ENCODE data around the gene PLA2R1.

PLA2R1 gene

DNA sequence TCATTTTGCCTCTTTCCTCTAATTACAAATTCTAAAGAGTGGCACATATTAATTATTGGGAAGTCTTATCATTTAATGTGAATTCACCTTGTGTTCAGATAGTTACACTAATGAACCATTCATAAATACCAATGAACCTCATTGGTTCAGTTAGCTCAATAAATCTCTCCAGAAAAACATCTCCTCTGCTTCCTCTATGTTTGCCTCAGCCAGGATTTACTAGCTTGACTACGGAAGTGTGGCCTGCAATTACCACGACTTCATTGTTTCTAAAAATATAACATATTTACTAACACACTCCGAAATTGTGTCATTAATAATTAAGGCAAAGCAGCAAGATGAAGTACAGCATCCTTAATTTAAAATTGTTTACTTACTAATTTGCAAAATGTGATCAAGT is 103.3 kb downstream of the PLA2R1 start:
- no peak overlapping the region for H3K27ac ChIP-seq (ENCODE audit: low read depth, low read length)
- no peaks in the 10 kb centered on the region for H3K36me3 ChIP-seq (ENCODE audit: control insufficient read depth, insufficient read depth, low read length)
- no peaks in the 10 kb centered on the region for H3K9me3 ChIP-seq (ENCODE audit: control insufficient read depth, insufficient read depth, low read length)
- H3K4me3 ChIP-seq (ENCODE audit: low read depth, low read length) = no peak overlapping the region
- peaks cover 11% of the 10 kb centered on the region for H3K4me1 ChIP-seq (ENCODE audit: control insufficient read depth, insufficient read depth, low read length)
- no peak overlapping the region for H3K9ac ChIP-seq (ENCODE audit: low read depth, low read length)
- no peaks in the 10 kb centered on the region for H3K27me3 ChIP-seq (ENCODE audit: control insufficient read depth, insufficient read depth, low read length)

DNA sequence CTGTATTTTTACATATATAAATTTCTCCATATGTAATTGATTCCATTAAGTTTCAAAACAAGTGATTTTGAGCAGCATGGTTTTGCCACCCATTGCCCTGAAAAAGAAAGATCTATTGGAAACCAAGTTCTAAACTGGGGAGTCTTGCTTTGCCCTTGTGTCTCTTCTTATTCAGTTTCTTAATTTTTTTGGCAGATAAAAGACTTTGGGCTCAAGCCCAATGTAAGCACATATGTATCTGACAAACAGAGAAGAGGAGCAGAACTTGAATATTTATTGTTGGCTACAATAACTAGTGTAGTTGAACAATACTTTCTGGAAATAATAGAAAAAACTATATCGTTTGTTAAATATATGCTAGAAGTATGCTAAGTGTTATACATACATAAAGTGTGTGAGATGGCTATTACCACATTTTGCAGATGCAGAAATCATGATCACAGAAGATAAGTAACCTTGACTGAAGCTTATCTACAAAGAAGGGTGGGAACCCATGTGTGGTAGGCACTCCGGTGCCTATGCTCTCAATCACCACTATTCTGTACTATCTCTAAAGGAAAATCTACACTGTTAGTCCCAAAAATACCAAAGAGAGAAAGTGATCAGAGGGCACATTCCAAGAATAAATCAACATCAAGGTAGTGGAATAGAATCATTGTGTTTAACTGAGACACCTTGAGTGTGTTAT is 109.1 kb downstream of the PLA2R1 start:
- Histone ChIP-seq H3K36me3 (ENCODE audit: control insufficient read depth, insufficient read depth, low read length) (no peaks in the 10 kb centered on the region), H3K4me1 (ENCODE audit: control insufficient read depth, insufficient read depth, low read length) (no peaks in the 10 kb centered on the region), H3K27me3 (ENCODE audit: control insufficient read depth, insufficient read depth, low read length) (no peaks in the 10 kb centered on the region), H3K4me3 (ENCODE audit: low read depth, low read length) (no peak overlapping the region), H3K9ac (ENCODE audit: low read depth, low read length) (no peak overlapping the region), H3K27ac (ENCODE audit: low read depth, low read length) (no peak overlapping the region), H3K9me3 (ENCODE audit: control insufficient read depth, insufficient read depth, low read length) (no peaks in the 10 kb centered on the region)

DNA sequence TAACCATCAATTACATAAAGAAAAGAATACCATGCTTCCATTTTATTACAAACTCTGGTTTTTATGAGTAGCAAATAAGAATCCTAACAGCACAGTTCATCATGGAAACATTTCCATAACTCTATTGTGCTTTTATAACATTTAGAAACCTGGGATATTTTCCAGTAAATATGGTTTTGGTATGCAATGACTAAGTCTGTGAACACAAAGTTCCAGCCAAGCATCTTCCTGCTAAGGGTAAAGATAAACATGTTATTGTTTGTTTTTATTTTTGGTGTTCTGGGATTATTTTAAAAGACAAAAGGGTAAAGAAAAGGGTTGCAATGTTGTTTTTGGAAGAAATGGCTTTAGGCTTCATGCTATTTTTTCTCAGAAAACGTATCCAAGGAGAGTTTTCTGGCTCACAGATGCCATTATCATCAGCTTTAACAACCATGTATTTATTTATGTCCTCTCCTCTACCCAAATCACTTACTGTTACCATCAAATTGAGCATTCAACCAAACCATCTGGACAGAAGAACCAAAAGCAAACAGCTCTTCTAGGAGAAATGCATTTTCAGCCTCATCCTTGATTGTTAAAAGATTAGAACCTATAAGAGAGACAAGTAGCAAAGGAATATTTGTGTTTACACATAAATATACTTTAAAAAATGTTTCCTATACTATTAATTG is 116.0 kb downstream of the PLA2R1 start:
- peaks cover 20% of the 10 kb centered on the region for H3K4me1 ChIP-seq (ENCODE audit: control insufficient read depth, insufficient read depth, low read length)
- no peak overlapping the region for H3K9ac ChIP-seq (ENCODE audit: low read depth, low read length)
- H3K27ac ChIP-seq (ENCODE audit: low read depth, low read length) = no peak overlapping the region
- H3K27me3 ChIP-seq (ENCODE audit: control insufficient read depth, insufficient read depth, low read length) = no peaks in the 10 kb centered on the region
- H3K9me3 ChIP-seq (ENCODE audit: control insufficient read depth, insufficient read depth, low read length) = no peaks in the 10 kb centered on the region
- H3K4me3 ChIP-seq (ENCODE audit: low read depth, low read length) = no peak overlapping the region
- H3K36me3 ChIP-seq (ENCODE audit: control insufficient read depth, insufficient read depth, low read length) = no peaks in the 10 kb centered on the region

DNA sequence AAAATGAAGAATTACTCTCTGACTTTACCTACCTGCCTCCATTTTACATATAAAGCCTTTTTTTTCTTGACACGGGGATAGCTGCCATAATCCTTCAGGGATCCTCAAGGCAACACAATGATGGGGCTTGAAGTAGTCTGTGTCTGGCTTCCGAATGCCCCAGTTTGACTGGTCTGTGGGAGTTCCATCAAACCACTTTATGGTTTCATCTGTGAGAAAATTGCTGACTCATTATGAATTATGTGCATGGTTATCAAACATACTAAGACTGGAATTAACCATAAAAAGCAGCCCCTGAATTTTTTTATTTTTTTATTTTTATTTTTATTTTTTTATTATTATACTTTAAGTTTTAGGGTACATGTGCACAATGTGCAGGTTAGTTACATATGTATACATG is 117.5 kb downstream of the PLA2R1 start:
- Histone ChIP-seq H3K27me3 (ENCODE audit: control insufficient read depth, insufficient read depth, low read length) (no peaks in the 10 kb centered on the region), H3K9me3 (ENCODE audit: control insufficient read depth, insufficient read depth, low read length) (no peaks in the 10 kb centered on the region), H3K4me3 (ENCODE audit: low read depth, low read length) (no peak overlapping the region), H3K36me3 (ENCODE audit: control insufficient read depth, insufficient read depth, low read length) (no peaks in the 10 kb centered on the region), H3K4me1 (ENCODE audit: control insufficient read depth, insufficient read depth, low read length) (peaks cover 20% of the 10 kb centered on the region), H3K27ac (ENCODE audit: low read depth, low read length) (no peak overlapping the region), H3K9ac (ENCODE audit: low read depth, low read length) (no peak overlapping the region)

DNA sequence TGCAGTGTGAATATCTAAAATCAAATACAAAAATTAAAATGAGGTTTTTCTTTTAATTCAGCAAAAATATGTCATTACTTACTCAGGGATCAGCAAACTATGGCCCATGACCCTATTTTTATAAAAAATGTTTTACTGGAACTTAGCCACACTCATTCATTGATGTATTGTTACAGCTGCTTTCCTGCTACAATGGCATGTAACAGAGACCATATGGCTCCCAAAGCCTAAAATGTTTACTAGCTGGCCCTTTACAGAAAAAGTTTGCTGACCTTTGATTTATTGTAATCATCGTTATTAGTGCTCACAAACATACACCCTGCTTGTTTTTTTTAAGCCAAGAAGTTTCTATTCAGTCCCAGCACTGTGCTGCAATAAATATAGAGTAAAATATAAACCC is 120.3 kb downstream of the PLA2R1 start:
- Histone ChIP-seq H3K27ac (ENCODE audit: low read depth, low read length) (no peak overlapping the region), H3K9ac (ENCODE audit: low read depth, low read length) (no peak overlapping the region), H3K4me3 (ENCODE audit: low read depth, low read length) (no peak overlapping the region), H3K36me3 (ENCODE audit: control insufficient read depth, insufficient read depth, low read length) (no peaks in the 10 kb centered on the region), H3K4me1 (ENCODE audit: control insufficient read depth, insufficient read depth, low read length) (peaks cover 12% of the 10 kb centered on the region), H3K27me3 (ENCODE audit: control insufficient read depth, insufficient read depth, low read length) (no peaks in the 10 kb centered on the region), H3K9me3 (ENCODE audit: control insufficient read depth, insufficient read depth, low read length) (no peaks in the 10 kb centered on the region)

DNA sequence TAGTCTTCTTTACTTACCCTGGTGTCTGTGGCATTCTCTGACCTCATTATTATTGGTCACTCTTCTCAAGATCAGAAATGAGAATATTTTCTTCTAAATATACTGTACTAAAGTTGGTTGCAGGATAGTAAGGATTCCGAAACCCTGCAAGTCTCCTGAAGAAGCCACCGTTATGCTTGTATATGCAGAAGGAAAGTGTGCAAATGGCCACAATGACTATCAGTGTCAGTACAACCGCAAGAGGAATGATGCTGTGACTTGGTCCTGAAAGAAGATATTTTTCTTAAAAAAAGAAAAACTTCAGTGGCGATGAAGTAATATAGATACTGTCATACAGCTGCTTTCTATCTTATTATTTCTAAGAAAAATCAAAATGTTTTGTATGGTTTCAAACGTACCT is 120.7 kb downstream of the PLA2R1 start:
- H3K9me3 ChIP-seq (ENCODE audit: control insufficient read depth, insufficient read depth, low read length) = no peaks in the 10 kb centered on the region
- no peak overlapping the region for H3K9ac ChIP-seq (ENCODE audit: low read depth, low read length)
- H3K27ac ChIP-seq (ENCODE audit: low read depth, low read length) = no peak overlapping the region
- no peaks in the 10 kb centered on the region for H3K27me3 ChIP-seq (ENCODE audit: control insufficient read depth, insufficient read depth, low read length)
- no peak overlapping the region for H3K4me3 ChIP-seq (ENCODE audit: low read depth, low read length)
- H3K36me3 ChIP-seq (ENCODE audit: control insufficient read depth, insufficient read depth, low read length) = no peaks in the 10 kb centered on the region
- H3K4me1 ChIP-seq (ENCODE audit: control insufficient read depth, insufficient read depth, low read length) = peaks cover 8% of the 10 kb centered on the region

DNA sequence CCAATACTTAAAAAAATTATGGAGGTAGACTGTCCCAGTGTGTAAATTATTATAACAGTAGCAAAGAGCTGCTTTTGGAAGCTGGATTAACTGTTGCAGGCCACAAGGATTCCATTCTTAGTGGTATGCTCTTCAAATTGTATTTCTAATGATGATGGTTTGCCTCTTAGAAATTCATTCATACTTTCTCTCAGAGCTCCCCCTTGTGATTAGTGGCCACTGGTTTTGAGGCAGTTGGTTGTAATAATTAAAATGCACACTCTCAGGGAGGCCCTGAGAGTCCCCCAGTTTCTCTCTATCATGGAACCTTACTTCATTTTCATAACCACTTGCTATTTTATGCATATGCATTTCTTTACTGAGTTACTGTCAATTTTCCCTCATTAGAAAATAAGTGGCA is 122.5 kb downstream of the PLA2R1 start:
- no peaks in the 10 kb centered on the region for H3K36me3 ChIP-seq (ENCODE audit: control insufficient read depth, insufficient read depth, low read length)
- 0 out of 2 replicates have a peak, but pooled peaks cover 3% of the 10 kb centered on the region for H3K9me3 ChIP-seq (ENCODE audit: control insufficient read depth, insufficient read depth, low read length)
- H3K4me1 ChIP-seq (ENCODE audit: control insufficient read depth, insufficient read depth, low read length) = no peaks in the 10 kb centered on the region
- H3K9ac ChIP-seq (ENCODE audit: low read depth, low read length) = no peak overlapping the region
- H3K4me3 ChIP-seq (ENCODE audit: low read depth, low read length) = no peak overlapping the region
- no peak overlapping the region for H3K27ac ChIP-seq (ENCODE audit: low read depth, low read length)
- no peaks in the 10 kb centered on the region for H3K27me3 ChIP-seq (ENCODE audit: control insufficient read depth, insufficient read depth, low read length)

DNA sequence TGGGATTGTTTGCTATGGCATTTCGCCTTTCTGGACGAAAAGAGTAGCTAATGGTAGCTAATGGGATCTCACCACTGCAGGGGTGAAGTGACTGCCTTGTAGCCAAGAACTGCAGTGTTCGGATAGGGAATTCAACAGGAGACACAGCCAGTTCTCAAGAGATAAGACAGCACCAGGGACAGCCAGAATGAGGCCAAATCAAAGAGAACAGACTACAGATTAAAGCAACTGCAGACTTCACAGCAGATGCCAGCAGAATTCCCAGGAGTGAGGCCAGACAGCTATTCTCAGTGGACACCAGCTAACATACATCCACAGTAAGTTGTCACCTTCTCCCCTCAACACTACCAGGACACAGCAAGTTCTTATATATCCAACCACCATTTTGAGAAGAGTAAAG is 124.0 kb downstream of the PLA2R1 start:
- H3K4me1 ChIP-seq (ENCODE audit: control insufficient read depth, insufficient read depth, low read length) = no peaks in the 10 kb centered on the region
- H3K27me3 ChIP-seq (ENCODE audit: control insufficient read depth, insufficient read depth, low read length) = no peaks in the 10 kb centered on the region
- H3K36me3 ChIP-seq (ENCODE audit: control insufficient read depth, insufficient read depth, low read length) = no peaks in the 10 kb centered on the region
- H3K9me3 ChIP-seq (ENCODE audit: control insufficient read depth, insufficient read depth, low read length) = 0 out of 2 replicates have a peak, but pooled peaks cover 3% of the 10 kb centered on the region
- no peak overlapping the region for H3K27ac ChIP-seq (ENCODE audit: low read depth, low read length)
- H3K9ac ChIP-seq (ENCODE audit: low read depth, low read length) = no peak overlapping the region
- H3K4me3 ChIP-seq (ENCODE audit: low read depth, low read length) = no peak overlapping the region

DNA sequence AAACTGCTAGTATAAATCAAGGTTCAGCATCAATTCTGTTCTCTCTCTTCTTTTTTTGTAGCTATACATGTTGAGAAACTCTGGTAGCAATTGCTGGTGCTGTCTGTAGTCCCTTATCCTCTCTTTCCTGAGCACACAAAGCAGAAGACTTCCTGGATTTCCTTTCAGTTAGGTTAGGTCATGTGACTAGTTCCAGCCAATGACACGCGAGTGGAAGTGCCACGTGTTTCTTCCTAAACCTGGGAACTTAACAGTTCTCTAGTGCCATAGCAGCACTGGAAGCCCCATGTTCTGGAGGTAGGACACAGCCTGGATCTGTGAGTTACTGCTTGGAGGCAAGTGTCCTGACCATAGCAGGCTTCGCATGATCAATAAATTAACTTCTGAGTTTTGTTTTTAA is 125.9 kb downstream of the PLA2R1 start:
- H3K27me3 ChIP-seq (ENCODE audit: control insufficient read depth, insufficient read depth, low read length) = no peaks in the 10 kb centered on the region
- H3K27ac ChIP-seq (ENCODE audit: low read depth, low read length) = no peak overlapping the region
- no peak overlapping the region for H3K9ac ChIP-seq (ENCODE audit: low read depth, low read length)
- no peak overlapping the region for H3K4me3 ChIP-seq (ENCODE audit: low read depth, low read length)
- no peaks in the 10 kb centered on the region for H3K36me3 ChIP-seq (ENCODE audit: control insufficient read depth, insufficient read depth, low read length)
- no peaks in the 10 kb centered on the region for H3K4me1 ChIP-seq (ENCODE audit: control insufficient read depth, insufficient read depth, low read length)
- 0 out of 2 replicates have a peak, but pooled peaks cover 3% of the 10 kb centered on the region for H3K9me3 ChIP-seq (ENCODE audit: control insufficient read depth, insufficient read depth, low read length)

DNA sequence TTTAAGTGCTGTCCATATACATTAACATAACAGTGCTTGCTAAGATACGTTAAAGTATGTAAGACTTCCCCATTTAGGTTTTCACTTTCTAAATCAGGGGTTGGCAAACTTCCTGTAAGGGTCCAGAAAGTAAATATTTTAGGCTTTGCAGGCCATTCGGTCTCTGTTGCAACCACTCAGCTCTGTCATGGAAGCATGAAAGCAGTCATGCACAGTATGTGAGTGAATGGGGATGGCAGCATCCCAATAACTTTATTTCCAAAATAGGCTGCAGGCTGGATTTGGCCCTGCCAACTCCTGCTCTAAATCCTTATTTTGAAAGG is 128.7 kb downstream of the PLA2R1 start:
- no peak overlapping the region for H3K4me3 ChIP-seq (ENCODE audit: low read depth, low read length)
- no peaks in the 10 kb centered on the region for H3K36me3 ChIP-seq (ENCODE audit: control insufficient read depth, insufficient read depth, low read length)
- no peaks in the 10 kb centered on the region for H3K4me1 ChIP-seq (ENCODE audit: control insufficient read depth, insufficient read depth, low read length)
- 0 out of 2 replicates have a peak, but pooled peaks cover 3% of the 10 kb centered on the region for H3K9me3 ChIP-seq (ENCODE audit: control insufficient read depth, insufficient read depth, low read length)
- no peak overlapping the region for H3K9ac ChIP-seq (ENCODE audit: low read depth, low read length)
- H3K27me3 ChIP-seq (ENCODE audit: control insufficient read depth, insufficient read depth, low read length) = no peaks in the 10 kb centered on the region
- no peak overlapping the region for H3K27ac ChIP-seq (ENCODE audit: low read depth, low read length)

DNA sequence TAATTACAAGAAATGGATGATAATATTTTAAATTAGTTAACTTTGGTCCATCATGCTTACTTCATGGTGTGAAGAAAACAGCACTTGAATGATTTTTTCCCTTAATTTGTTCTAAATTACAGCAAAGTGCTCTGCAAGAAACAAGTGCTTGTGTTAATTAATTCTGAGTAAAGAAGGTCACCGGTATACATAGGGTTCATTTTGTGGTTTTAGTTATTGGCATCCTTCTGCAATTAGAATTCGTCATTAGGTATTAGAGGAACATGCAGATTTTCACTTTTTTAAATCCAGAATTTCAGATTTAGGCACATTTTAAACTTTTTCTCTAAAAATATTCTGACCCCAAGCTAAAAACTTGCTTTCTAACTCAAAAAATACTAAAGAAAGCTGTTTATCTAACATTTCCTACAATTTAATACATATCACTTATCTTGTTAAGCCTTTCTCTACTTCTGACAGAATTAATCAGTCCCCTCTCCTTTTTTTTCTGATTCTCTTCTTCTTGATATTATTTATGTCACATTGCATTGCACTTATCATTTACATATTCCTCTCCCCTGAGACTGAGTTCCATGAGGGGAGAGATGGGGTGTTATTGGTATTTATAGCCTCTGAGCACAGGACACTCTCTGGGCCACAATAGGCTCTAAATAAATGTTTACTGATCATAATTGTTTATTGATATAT is 129.2 kb downstream of the PLA2R1 start:
- Histone ChIP-seq H3K4me3 (ENCODE audit: low read depth, low read length) (no peak overlapping the region), H3K36me3 (ENCODE audit: control insufficient read depth, insufficient read depth, low read length) (no peaks in the 10 kb centered on the region), H3K9ac (ENCODE audit: low read depth, low read length) (no peak overlapping the region), H3K9me3 (ENCODE audit: control insufficient read depth, insufficient read depth, low read length) (0 out of 2 replicates have a peak, but pooled peaks cover 3% of the 10 kb centered on the region), H3K27ac (ENCODE audit: low read depth, low read length) (no peak overlapping the region), H3K27me3 (ENCODE audit: control insufficient read depth, insufficient read depth, low read length) (no peaks in the 10 kb centered on the region), H3K4me1 (ENCODE audit: control insufficient read depth, insufficient read depth, low read length) (no peaks in the 10 kb centered on the region)
